ENCODE measurements around the gene CDH13.

The CDH13 gene

GRCh38 chr16:82845116-82845515 lies 218.3 kb downstream of the CDH13 start:
- DNase-seq (ENCODE audit: low spot score) = no peak

- DNase-seq (ENCODE audit: low spot score) = no peak
Observed at GRCh38 chr16:82846806-82847205, 220.0 kb downstream of the CDH13 start.

- no peak for DNase-seq (ENCODE audit: low spot score)
Observed at GRCh38 chr16:82848013-82848412, 221.2 kb downstream of the CDH13 start.

GRCh38 chr16:82852388-82853008 lies 225.7 kb downstream of the CDH13 start:
- no peak for DNase-seq (ENCODE audit: low spot score)

GRCh38 chr16:82855471-82855870 lies 228.7 kb downstream of the CDH13 start:
- DNase-seq (ENCODE audit: low spot score) = no peak

GRCh38 chr16:82857693-82858365 lies 231.1 kb downstream of the CDH13 start:
- no peak for DNase-seq (ENCODE audit: low spot score)

- DNase-seq (ENCODE audit: low spot score) = no peak
Observed at GRCh38 chr16:82859662-82860061, 232.9 kb downstream of the CDH13 start.

GRCh38 chr16:82860071-82860470 lies 233.3 kb downstream of the CDH13 start:
- DNase-seq (ENCODE audit: low spot score) = no peak

- no peak for DNase-seq (ENCODE audit: low spot score)
Observed at GRCh38 chr16:82862057-82862456, 235.3 kb downstream of the CDH13 start.

- DNase-seq (ENCODE audit: low spot score) = no peak
Observed at GRCh38 chr16:82864332-82865040, 237.7 kb downstream of the CDH13 start.

- no peak for DNase-seq (ENCODE audit: low spot score)
Observed at GRCh38 chr16:82865412-82865811, 238.6 kb downstream of the CDH13 start.

GRCh38 chr16:82867485-82867884 lies 240.7 kb downstream of the CDH13 start:
- DNase-seq (ENCODE audit: low spot score) = no peak

- no peak for DNase-seq (ENCODE audit: low spot score)
Observed at GRCh38 chr16:82874271-82874670, 247.5 kb downstream of the CDH13 start.

- DNase-seq (ENCODE audit: low spot score) = no peak
Observed at GRCh38 chr16:82874672-82875071, 247.9 kb downstream of the CDH13 start.

GRCh38 chr16:82876951-82877350 lies 250.2 kb downstream of the CDH13 start:
- no peak for DNase-seq (ENCODE audit: low spot score)

GRCh38 chr16:82878466-82878865 lies 251.7 kb downstream of the CDH13 start:
- DNase-seq (ENCODE audit: low spot score) = no peak

- no peak for DNase-seq (ENCODE audit: low spot score)
Observed at GRCh38 chr16:82880346-82880745, 253.6 kb downstream of the CDH13 start.

- no peak for DNase-seq (ENCODE audit: low spot score)
Observed at GRCh38 chr16:82881516-82881915, 254.7 kb downstream of the CDH13 start.

GRCh38 chr16:82882226-82882625 lies 255.5 kb downstream of the CDH13 start:
- DNase-seq (ENCODE audit: low spot score) = no peak

- no peak for DNase-seq (ENCODE audit: low spot score)
Observed at GRCh38 chr16:82882982-82883835, 256.4 kb downstream of the CDH13 start.

- no peak for DNase-seq (ENCODE audit: low spot score)
Observed at GRCh38 chr16:82884320-82884898, 257.6 kb downstream of the CDH13 start.

GRCh38 chr16:82886146-82886545 lies 259.4 kb downstream of the CDH13 start:
- no peak for DNase-seq (ENCODE audit: low spot score)

All from putamen (tissue), 1 donor.